ENCODE measurements around the gene ARHGAP6.

Gene ARHGAP6

GRCh38 chrX:11421805-11422524 is 243.8 kb downstream of the ARHGAP6 start:
- DNase-seq: no peak

- DNase-seq: no peak
Observed at GRCh38 chrX:11420851-11421250, 244.9 kb downstream of the ARHGAP6 start.

GRCh38 chrX:11419102-11419501 is 246.6 kb downstream of the ARHGAP6 start:
- DNase-seq: no peak

GRCh38 chrX:11416600-11416999 is 249.1 kb downstream of the ARHGAP6 start:
- no peak for DNase-seq

GRCh38 chrX:11414091-11414490 is 251.6 kb downstream of the ARHGAP6 start:
- no peak for DNase-seq

GRCh38 chrX:11412715-11413623 is 252.8 kb downstream of the ARHGAP6 start:
- no peak for DNase-seq

GRCh38 chrX:11409957-11410356 is 255.8 kb downstream of the ARHGAP6 start:
- DNase-seq: no peak

- DNase-seq: no peak
Observed at GRCh38 chrX:11408783-11409182, 256.9 kb downstream of the ARHGAP6 start.

- DNase-seq: no peak
Observed at GRCh38 chrX:11408109-11408405, 257.7 kb downstream of the ARHGAP6 start.

GRCh38 chrX:11407331-11408108 is 258.2 kb downstream of the ARHGAP6 start:
- DNase-seq: no peak

- DNase-seq: no peak
Observed at GRCh38 chrX:11406109-11406765, 259.5 kb downstream of the ARHGAP6 start.

- no peak for DNase-seq
Observed at GRCh38 chrX:11403631-11404030, 262.1 kb downstream of the ARHGAP6 start.

GRCh38 chrX:11401966-11402365 is 263.8 kb downstream of the ARHGAP6 start:
- no peak for DNase-seq

GRCh38 chrX:11399489-11400094 is 266.1 kb downstream of the ARHGAP6 start:
- no peak for DNase-seq

- DNase-seq: no peak
Observed at GRCh38 chrX:11398785-11399184, 266.9 kb downstream of the ARHGAP6 start.

GRCh38 chrX:11398139-11398538 is 267.6 kb downstream of the ARHGAP6 start:
- no peak for DNase-seq

- no peak for DNase-seq
Observed at GRCh38 chrX:11397680-11398079, 268.0 kb downstream of the ARHGAP6 start.

- no peak for DNase-seq
Observed at GRCh38 chrX:11395859-11396258, 269.9 kb downstream of the ARHGAP6 start.

- no peak for DNase-seq
Observed at GRCh38 chrX:11393949-11394654, 271.6 kb downstream of the ARHGAP6 start.

- no peak for DNase-seq
Observed at GRCh38 chrX:11386812-11387211, 278.9 kb downstream of the ARHGAP6 start.

- DNase-seq: no peak
Observed at GRCh38 chrX:11386001-11386523, 279.7 kb downstream of the ARHGAP6 start.

GRCh38 chrX:11382930-11383329 is 282.8 kb downstream of the ARHGAP6 start:
- DNase-seq: peak in 1 of 2 experiments; percentile 5
